WTC11 (cell line): ENCODE results near the gene KCNIP1. TPM values are rescaled to one million over a fixed set of nuclear protein-coding genes. Genes with fewer than 3 reads are reported as not detected.
A peak's percentile ranks its signal among the peaks of the same experiment; 100 is the strongest.

Experiments
- ATAC-seq: fragments of 200-7000 bp; cut with Tn5 transposase; 2 replicates; pipeline ENCODE4 v1.10.0; 2021; ENCODE audit warnings: mild to moderate bottlenecking, moderate library complexity
- CTCF ChIA-PET: fragments of 300-600 bp; sonication (Branson Sonifier 250); formaldehyde crosslinking; loops from one replicate; lab custom pipeline; 2021; ENCODE audit warnings: antibody characterized with exemption; lab: Charles Lee
- POLR2A ChIA-PET: fragments of 350-600 bp; sonication (Branson Sonifier 250); formaldehyde crosslinking; loops from one replicate; lab custom pipeline; 2021; ENCODE audit warnings: antibody characterized with exemption; lab: Charles Lee
- DNase-seq: peaks from one replicate; pipeline ENCODE4 v3.0.0; 2021; ENCODE audit warnings: low spot score
- H3K27ac Mint-ChIP-seq: 2 replicates; pipeline ENCODE4 v1.8.0; 2021; ENCODE audit warnings: mixed read lengths
- H3K27me3 Mint-ChIP-seq: 2 replicates; pipeline ENCODE4 v1.8.0; 2021; ENCODE audit warnings: low read depth, mild to moderate bottlenecking, moderate library complexity, mixed read lengths
- H3K36me3 Mint-ChIP-seq: 2 replicates; pipeline ENCODE4 v1.8.0; 2021; ENCODE audit warnings: mixed read lengths
- H3K4me1 Mint-ChIP-seq: 2 replicates; pipeline ENCODE4 v1.8.0; 2022; ENCODE audit warnings: mixed read lengths
- H3K4me3 Mint-ChIP-seq: 2 replicates; pipeline ENCODE4 v1.8.0; 2021; ENCODE audit warnings: mild to moderate bottlenecking, moderate library complexity, mixed read lengths
- H3K9me3 Mint-ChIP-seq: 2 replicates; pipeline ENCODE4 v1.8.0; 2021; ENCODE audit warnings: mixed read lengths
- CTCF ChIP-seq: fragments of 200-600 bp; IDR thresholded peaks from 2 replicates; pipeline ENCODE4 v1.8.0; 2022; ENCODE audit warnings: antibody characterized with exemption
- ERG ChIP-seq: fragments of 250-450 bp; sonication (Bioruptor Pico); IDR thresholded peaks from 2 replicates; pipeline ENCODE4 v1.8.0; 2021; ENCODE audit warnings: mild to moderate bottlenecking
- GTF2I ChIP-seq: fragments of 250-450 bp; sonication (Bioruptor Pico); conservative IDR thresholded peaks from 2 replicates; pipeline ENCODE4 v1.4.0; 2021; ENCODE audit warnings: mild to moderate bottlenecking
- MXD4 ChIP-seq: fragments of 250-450 bp; sonication (Bioruptor Pico); IDR thresholded peaks from 2 replicates; pipeline ENCODE4 v1.8.0; 2021; ENCODE audit warnings: mild to moderate bottlenecking, moderate library complexity, borderline replicate concordance
- NFE2L1 ChIP-seq: sonication (generic); formaldehyde crosslinking; IDR thresholded peaks from 2 replicates; pipeline ENCODE4 v1.8.1; 2023; ENCODE audit warnings: missing genetic modification reagents
- ZBTB43 ChIP-seq: sonication (generic); formaldehyde crosslinking; IDR thresholded peaks from 2 replicates; pipeline ENCODE4 v1.8.1; 2023; ENCODE audit warnings: mild to moderate bottlenecking, missing genetic modification reagents
- ZNF138 ChIP-seq: sonication (generic); formaldehyde crosslinking; conservative IDR thresholded peaks from 2 replicates; pipeline ENCODE4 v1.8.1; 2022; ENCODE audit warnings: mild to moderate bottlenecking, moderate library complexity, missing genetic modification reagents
- ZNF317 ChIP-seq: sonication (generic); formaldehyde crosslinking; IDR thresholded peaks from 2 replicates; pipeline ENCODE4 v1.8.1; 2023; ENCODE audit warnings: low read depth, mild to moderate bottlenecking, moderate library complexity, missing genetic modification reagents, borderline replicate concordance
- ZNF416 ChIP-seq: fragments of 250-450 bp; sonication (Bioruptor Pico); IDR thresholded peaks from 2 replicates; pipeline ENCODE4 v1.9.0; 2021; ENCODE audit warnings: mild to moderate bottlenecking, inconsistent platforms
- ZNF512 ChIP-seq: sonication (generic); formaldehyde crosslinking; IDR thresholded peaks from 2 replicates; pipeline ENCODE4 v1.8.1; 2022; ENCODE audit warnings: missing genetic modification reagents, borderline replicate concordance
- ZNF532 ChIP-seq: fragments of 250-450 bp; sonication (Bioruptor Pico); IDR thresholded peaks from 2 replicates; pipeline ENCODE4 v1.9.0; 2021; ENCODE audit warnings: mild to moderate bottlenecking, borderline replicate concordance
- total RNA-seq: library from RNA; stranded (reverse); gene quantifications from 3 replicates; pipeline ENCODE4 v1.2.3, GENCODE V29; 2021

KCNIP1 gene
- total RNA-seq, 1 experiment from 2014 or later, result 0.59 TPM

- Mint-ChIP-seq H3K27me3 (peaks cover 35% of the 10 kb centered on the region), H3K4me1 (peaks cover 36% of the 10 kb centered on the region), H3K9me3 (no peaks in the 10 kb centered on the region)
- POLR2A ChIA-PET, result no interaction called here
- DNase-seq (no peak), ATAC-seq (peak; percentile 30; the same call in 1 of the 2 replicates)
- TF ChIP-seq ZNF138 (CRISPR knock-in tag) (no peak), GTF2I (CRISPR knock-in tag) (0 out of 2 replicates have a peak, but pooled peaks have one; percentile 10)
- TF ChIP-seq, all 79 proteins: peak for 1
- Mint-ChIP-seq H3K27ac (no peak overlapping the region), H3K4me3 (no peak overlapping the region), H3K36me3 (no peaks in the 10 kb centered on the region)
- CTCF ChIA-PET, result interaction anchor here (0.7 to 1.3 kb wide), 4 partner anchors 14 to 21 kb away, joined by 3 to 4 read pairs (median 3); no protein-coding TSS in a partner anchor
These were observed 114.0 kb downstream of the KCNIP1 start for GRCh38 chr5:170617533-170618490.

GRCh38 chr5:170619869-170620268 is 116.0 kb downstream of the KCNIP1 start:
- DNase-seq, result no peak
- ChIA-PET POLR2A (no interaction called here), CTCF (interaction anchor here (1.2 to 4.3 kb wide), 5 partner anchors 12 to 394 kb away, joined by 4 to 20 read pairs (median 9); no protein-coding TSS in a partner anchor)
- ATAC-seq, result no peak
- Mint-ChIP-seq H3K27me3 (peaks cover 26% of the 10 kb centered on the region), H3K27ac (no peak overlapping the region), H3K4me3 (no peak overlapping the region), H3K4me1 (peaks cover 24% of the 10 kb centered on the region), H3K9me3 (no peaks in the 10 kb centered on the region), H3K36me3 (no peaks in the 10 kb centered on the region)
- TF ChIP-seq NFE2L1, result no peak
- no peak for TF ChIP-seq ZNF317 (CRISPR knock-in tag)
- TF ChIP-seq CTCF, result no peak
- no peak for TF ChIP-seq ZBTB43
- TF ChIP-seq ZNF532 (CRISPR knock-in tag), result no peak
- no peak for TF ChIP-seq ZNF512
- TF ChIP-seq ERG (CRISPR knock-in tag), result no peak
- TF ChIP-seq ZNF416, result no peak
- no peak for TF ChIP-seq MXD4 (CRISPR knock-in tag)
